Ovary (tissue), 3 donors: Measurements from ENCODE around the gene ADCK1.
"Not testable (repeated sequence)": the region's sequence is repeated elsewhere in the genome, so short reads cannot be mapped to it uniquely, and the experiment has no call there.

ENCODE experiments used
- EP300 ChIP-seq: sonication (generic); formaldehyde crosslinking; IDR thresholded peaks from one replicate; pipeline ENCODE4 v1.6.1; 2017; ENCODE audit warnings: antibody characterized with exemption
- POLR2A ChIP-seq: fragments of 450-650 bp; IDR thresholded peaks from one replicate; pipeline ENCODE4 v1.6.1; 2017; ENCODE audit warnings: antibody characterized with exemption, mild to moderate bottlenecking, moderate library complexity
- TF ChIP-seq, protein P1 (sequence below), 3 donors: fragments of 450-650 bp in 2 of 3; fragments of 200-600 bp in 1 of 3; IDR thresholded peaks; one replicate each; pipeline versions ENCODE4 v1.5.1 to v1.8.0; 2016 to 2022; ENCODE audit warnings: antibody characterized with exemption in 3 of 3, mild to moderate bottlenecking in 1 of 3
- donor health status: DM: no; HTN: no; CAD: no.

DNA sequence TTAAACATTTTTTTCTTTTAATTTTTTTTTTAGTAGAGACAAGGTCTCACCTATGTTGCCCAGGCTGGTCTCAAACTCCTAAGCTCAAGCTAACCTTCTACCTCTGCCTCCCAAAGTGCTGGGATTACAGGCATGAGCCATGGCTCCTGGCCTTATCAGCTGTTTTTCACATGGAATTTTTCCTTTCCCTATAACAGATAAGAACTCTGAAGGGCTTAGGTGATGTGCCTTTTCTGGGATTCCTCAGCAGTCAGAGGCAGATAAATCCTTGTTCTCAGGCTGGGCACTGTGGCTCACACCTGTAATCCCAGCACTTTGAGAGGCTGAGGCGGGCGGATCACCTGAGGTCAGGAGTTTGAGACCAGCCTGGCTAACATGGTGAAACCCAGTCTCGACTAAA lies 6.7 kb upstream of the ADCK1 start:
- TF ChIP-seq, protein P1, sequence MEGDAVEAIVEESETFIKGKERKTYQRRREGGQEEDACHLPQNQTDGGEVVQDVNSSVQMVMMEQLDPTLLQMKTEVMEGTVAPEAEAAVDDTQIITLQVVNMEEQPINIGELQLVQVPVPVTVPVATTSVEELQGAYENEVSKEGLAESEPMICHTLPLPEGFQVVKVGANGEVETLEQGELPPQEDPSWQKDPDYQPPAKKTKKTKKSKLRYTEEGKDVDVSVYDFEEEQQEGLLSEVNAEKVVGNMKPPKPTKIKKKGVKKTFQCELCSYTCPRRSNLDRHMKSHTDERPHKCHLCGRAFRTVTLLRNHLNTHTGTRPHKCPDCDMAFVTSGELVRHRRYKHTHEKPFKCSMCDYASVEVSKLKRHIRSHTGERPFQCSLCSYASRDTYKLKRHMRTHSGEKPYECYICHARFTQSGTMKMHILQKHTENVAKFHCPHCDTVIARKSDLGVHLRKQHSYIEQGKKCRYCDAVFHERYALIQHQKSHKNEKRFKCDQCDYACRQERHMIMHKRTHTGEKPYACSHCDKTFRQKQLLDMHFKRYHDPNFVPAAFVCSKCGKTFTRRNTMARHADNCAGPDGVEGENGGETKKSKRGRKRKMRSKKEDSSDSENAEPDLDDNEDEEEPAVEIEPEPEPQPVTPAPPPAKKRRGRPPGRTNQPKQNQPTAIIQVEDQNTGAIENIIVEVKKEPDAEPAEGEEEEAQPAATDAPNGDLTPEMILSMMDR (IDR thresholded peaks at IDR 0.05): not testable (repeated sequence)
- TF ChIP-seq EP300, POLR2A: not testable (repeated sequence)
